Vagina (tissue), 2 donors: Measurements from ENCODE around the gene PPP2R2B. TPM values are rescaled to one million over a fixed set of nuclear protein-coding genes. Genes with fewer than 3 reads are reported as not detected.

Experiments
- DNase-seq, 2 donors: peaks; one replicate each; pipeline ENCODE4 v3.0.0-alpha.2; 2017; ENCODE audit errors: extremely low spot score in 2 of 2
- H3K27ac ChIP-seq: fragments of 200-600 bp; sonication (generic); one replicate; pipeline ENCODE4 v1.5.1; 2019
- H3K27me3 ChIP-seq: fragments of 200-600 bp; sonication (generic); one replicate; pipeline ENCODE4 v1.5.1; 2019
- H3K36me3 ChIP-seq, 2 donors: fragments of 200-600 bp; sonication (generic); one replicate each; pipeline ENCODE4 v1.5.1; 2017 to 2019
- H3K4me1 ChIP-seq: fragments of 200-600 bp; sonication (generic); one replicate; pipeline ENCODE4 v1.5.1; 2019
- H3K4me3 ChIP-seq, 2 donors: fragments of 200-600 bp; sonication (generic); 1 replicate in 1 of 2; 2 replicates in 1 of 2; pipeline ENCODE4 v1.5.1; 2016 to 2019
- H3K9me3 ChIP-seq: fragments of 200-600 bp; sonication (generic); one replicate; pipeline ENCODE4 v1.5.1; 2019
- POLR2A ChIP-seq, 2 donors: fragments of 450-650 bp; IDR thresholded peaks; one replicate each; pipeline ENCODE4 v1.6.1; 2017; ENCODE audit warnings: antibody characterized with exemption in 2 of 2, mild to moderate bottlenecking in 2 of 2, moderate library complexity in 2 of 2
- POLR2AphosphoS5 ChIP-seq, 2 donors: sonication (generic); formaldehyde crosslinking; IDR thresholded peaks; one replicate each; pipeline ENCODE4 v1.9.0; 2017; ENCODE audit warnings: antibody characterized with exemption in 2 of 2, mild to moderate bottlenecking in 2 of 2, low read depth in 1 of 2; ENCODE audit not compliant: insufficient read depth in 1 of 2
- intact Hi-C: fragments of 100-400 bp; cut with DNase I; formaldehyde crosslinking; loops from one replicate; pipeline ENCODE4 v1.15.1; 2023
- total RNA-seq: library from RNA; depleted of rRNA; stranded (reverse); fragments of >200 nt; gene quantifications from one replicate; pipeline ENCODE4 v1.2.3, GENCODE V29; 2016
- TF ChIP-seq, protein P1 (sequence below), 3 experiments: fragments of 450-650 bp in 2 of 3; fragments of 200-600 bp in 1 of 3; sonication (generic) in 1 of 3; IDR thresholded peaks; one replicate each; pipeline ENCODE4 v1.5.1; 2017 to 2019; ENCODE audit warnings: antibody characterized with exemption in 3 of 3, mild to moderate bottlenecking in 2 of 3, moderate library complexity in 2 of 3

PPP2R2B gene
- total RNA-seq, 1 donor from 2014 or later: 6.6 TPM

DNA sequence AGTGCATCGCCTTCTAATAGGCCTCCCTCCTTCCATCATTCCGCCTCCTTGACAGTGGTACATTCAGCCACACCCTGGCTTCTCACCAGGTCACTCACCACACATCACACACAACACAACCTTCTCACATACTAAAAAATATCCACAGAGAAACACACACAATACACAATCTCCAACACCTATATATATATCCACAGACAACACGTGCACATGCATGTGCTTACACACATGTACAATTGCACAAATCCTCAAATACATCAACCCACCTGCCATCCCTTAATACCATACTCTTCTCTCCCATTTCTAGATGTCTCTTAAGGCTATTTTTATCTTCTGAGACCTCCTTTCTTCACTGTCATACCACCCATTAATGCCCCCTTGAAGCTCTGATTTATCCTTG is 57.6 kb downstream of the PPP2R2B start:
- intact Hi-C loops: no loop called here

DNA sequence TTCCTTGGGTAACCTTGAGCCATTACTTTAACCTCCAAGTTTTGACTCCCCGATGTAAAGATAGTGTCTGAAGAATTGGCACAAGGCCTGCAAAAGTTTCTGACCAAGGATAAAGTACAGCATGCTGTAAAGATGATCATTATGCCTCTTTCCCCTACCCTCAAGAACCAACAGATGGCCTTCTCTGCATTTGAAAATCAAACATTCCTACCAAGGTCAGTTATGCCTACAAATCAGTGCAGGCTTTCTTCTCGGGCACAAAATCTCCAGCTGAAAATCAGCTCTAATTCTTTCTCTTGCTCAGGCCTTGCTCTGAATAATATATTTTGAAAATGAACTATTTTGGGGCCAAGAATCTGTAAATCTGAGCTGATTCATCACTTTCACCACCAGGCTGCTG is 59.7 kb downstream of the PPP2R2B start:
- intact Hi-C loops: no loop called here
- H3K27me3 ChIP-seq: no peaks in the 10 kb centered on the region
- no peak for TF ChIP-seq POLR2AphosphoS5 (IDR thresholded peaks at IDR 0.05; ENCODE audit: insufficient read depth in 1 of 2, low read depth in 1 of 2)
- TF ChIP-seq POLR2A (IDR thresholded peaks at IDR 0.05): no peak
- TF ChIP-seq, protein P1, sequence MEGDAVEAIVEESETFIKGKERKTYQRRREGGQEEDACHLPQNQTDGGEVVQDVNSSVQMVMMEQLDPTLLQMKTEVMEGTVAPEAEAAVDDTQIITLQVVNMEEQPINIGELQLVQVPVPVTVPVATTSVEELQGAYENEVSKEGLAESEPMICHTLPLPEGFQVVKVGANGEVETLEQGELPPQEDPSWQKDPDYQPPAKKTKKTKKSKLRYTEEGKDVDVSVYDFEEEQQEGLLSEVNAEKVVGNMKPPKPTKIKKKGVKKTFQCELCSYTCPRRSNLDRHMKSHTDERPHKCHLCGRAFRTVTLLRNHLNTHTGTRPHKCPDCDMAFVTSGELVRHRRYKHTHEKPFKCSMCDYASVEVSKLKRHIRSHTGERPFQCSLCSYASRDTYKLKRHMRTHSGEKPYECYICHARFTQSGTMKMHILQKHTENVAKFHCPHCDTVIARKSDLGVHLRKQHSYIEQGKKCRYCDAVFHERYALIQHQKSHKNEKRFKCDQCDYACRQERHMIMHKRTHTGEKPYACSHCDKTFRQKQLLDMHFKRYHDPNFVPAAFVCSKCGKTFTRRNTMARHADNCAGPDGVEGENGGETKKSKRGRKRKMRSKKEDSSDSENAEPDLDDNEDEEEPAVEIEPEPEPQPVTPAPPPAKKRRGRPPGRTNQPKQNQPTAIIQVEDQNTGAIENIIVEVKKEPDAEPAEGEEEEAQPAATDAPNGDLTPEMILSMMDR (IDR thresholded peaks at IDR 0.05): no peak

More for the DNA sequence above, 57.6 kb downstream of the PPP2R2B start:
- Histone ChIP-seq H3K4me1 (no peaks in the 10 kb centered on the region), H3K27ac (no peak overlapping the region), H3K36me3 (no peaks in the 10 kb centered on the region), H3K4me3 (no peak overlapping the region), H3K9me3 (no peaks in the 10 kb centered on the region), H3K27me3 (no peaks in the 10 kb centered on the region)
- DNase-seq: no peak
- TF ChIP-seq, protein P1 (IDR thresholded peaks at IDR 0.05): no peak
- TF ChIP-seq POLR2A (IDR thresholded peaks at IDR 0.05): no peak

DNA sequence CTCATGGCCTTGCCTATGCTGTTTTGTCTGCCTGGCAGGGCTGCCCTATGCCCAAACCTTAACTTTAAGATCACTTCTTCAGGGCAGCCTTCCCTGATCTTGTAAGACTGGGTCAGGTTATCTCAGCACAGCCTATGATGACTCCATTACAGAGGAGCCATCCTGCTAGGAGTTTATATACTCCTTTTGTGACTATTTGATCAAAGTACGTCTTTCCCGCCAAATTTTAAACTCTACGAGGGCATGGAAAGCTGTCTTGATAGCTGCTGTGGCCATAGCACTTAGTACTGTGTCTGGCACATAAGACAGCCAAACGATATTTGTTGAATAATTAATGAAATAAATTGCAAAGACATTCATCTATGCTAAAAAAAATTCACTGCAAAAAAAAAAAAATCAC is 60.6 kb downstream of the PPP2R2B start:
- no peaks in the 10 kb centered on the region for H3K4me1 ChIP-seq
- intact Hi-C loops: no loop called here
- no peaks in the 10 kb centered on the region for H3K9me3 ChIP-seq
- TF ChIP-seq, protein P1 (IDR thresholded peaks at IDR 0.05): no peak
- TF ChIP-seq POLR2A (IDR thresholded peaks at IDR 0.05) (no peak), POLR2AphosphoS5 (IDR thresholded peaks at IDR 0.05; ENCODE audit: insufficient read depth in 1 of 2, low read depth in 1 of 2) (no peak)
- H3K4me3 ChIP-seq: no peak overlapping the region
- H3K27ac ChIP-seq: no peak overlapping the region
- H3K27me3 ChIP-seq: no peaks in the 10 kb centered on the region
- H3K36me3 ChIP-seq: no peaks in the 10 kb centered on the region
- DNase-seq: no peak

More for the DNA sequence above, 59.7 kb downstream of the PPP2R2B start:
- no peaks in the 10 kb centered on the region for H3K9me3 ChIP-seq
- no peaks in the 10 kb centered on the region for H3K4me1 ChIP-seq
- no peak overlapping the region for H3K4me3 ChIP-seq
- no peak overlapping the region for H3K27ac ChIP-seq
- DNase-seq: no peak
- no peaks in the 10 kb centered on the region for H3K36me3 ChIP-seq

DNA sequence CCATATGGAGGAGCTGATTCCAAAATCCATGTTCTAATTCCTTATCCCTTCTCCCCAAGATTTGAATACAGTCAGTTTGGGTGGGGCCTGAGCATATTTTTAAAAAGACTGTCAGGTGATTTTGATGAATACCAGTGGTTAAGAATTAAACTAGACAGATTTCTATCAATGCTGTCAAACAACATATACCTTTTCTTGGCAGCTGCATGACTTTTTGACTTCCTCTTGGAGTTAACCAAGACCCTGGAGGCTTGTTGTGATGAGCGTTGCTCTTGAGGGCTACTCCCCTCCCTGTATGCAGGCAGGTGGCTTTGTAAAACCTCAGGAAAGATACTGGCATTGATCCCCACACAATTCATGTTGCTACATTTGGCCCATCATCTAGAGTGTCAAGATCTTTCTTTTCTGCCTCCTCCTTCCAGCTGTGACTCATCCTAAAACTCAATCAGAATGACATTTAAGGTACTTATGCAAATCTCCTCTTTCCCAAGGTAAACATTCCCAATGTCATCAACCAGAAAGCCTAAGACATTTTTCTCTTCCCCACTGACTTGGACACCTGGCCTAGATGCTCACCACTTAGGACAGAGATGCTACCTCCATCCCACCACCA is 61.7 kb downstream of the PPP2R2B start:
- Histone ChIP-seq H3K9me3 (no peaks in the 10 kb centered on the region), H3K27me3 (no peaks in the 10 kb centered on the region), H3K4me1 (no peaks in the 10 kb centered on the region), H3K27ac (no peak overlapping the region), H3K36me3 (no peaks in the 10 kb centered on the region), H3K4me3 (no peak overlapping the region)
- no peak for TF ChIP-seq POLR2AphosphoS5 (IDR thresholded peaks at IDR 0.05; ENCODE audit: insufficient read depth in 1 of 2, low read depth in 1 of 2)
- TF ChIP-seq POLR2A (IDR thresholded peaks at IDR 0.05): no peak
- TF ChIP-seq, protein P1 (IDR thresholded peaks at IDR 0.05): no peak
- DNase-seq: no peak
- intact Hi-C loops: no loop called here

DNA sequence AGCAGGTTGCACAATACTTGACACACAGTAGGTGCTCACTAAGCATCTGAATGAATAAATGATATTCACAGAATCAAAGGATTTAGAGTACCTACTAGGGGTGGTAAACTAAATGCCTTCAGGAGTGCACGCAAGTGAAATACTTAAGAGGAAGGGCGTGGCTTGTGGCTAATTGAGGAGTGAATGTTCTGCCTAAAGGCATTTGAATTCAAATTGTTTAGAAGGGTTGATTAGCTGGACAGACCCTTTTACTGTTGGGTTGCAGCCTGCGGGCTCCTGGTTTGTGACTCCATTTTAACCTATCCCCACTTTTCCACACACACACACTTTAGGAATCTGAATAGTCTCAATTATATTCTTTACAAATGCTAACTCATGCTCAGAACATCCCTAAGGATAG is 63.1 kb downstream of the PPP2R2B start:
- Histone ChIP-seq H3K4me3 (no peak overlapping the region), H3K27me3 (no peaks in the 10 kb centered on the region), H3K36me3 (no peaks in the 10 kb centered on the region), H3K4me1 (no peaks in the 10 kb centered on the region), H3K27ac (no peak overlapping the region), H3K9me3 (no peaks in the 10 kb centered on the region)
- TF ChIP-seq, protein P1 (IDR thresholded peaks at IDR 0.05): no peak
- no peak for TF ChIP-seq POLR2A (IDR thresholded peaks at IDR 0.05)
- TF ChIP-seq POLR2AphosphoS5 (IDR thresholded peaks at IDR 0.05; ENCODE audit: insufficient read depth in 1 of 2, low read depth in 1 of 2): no peak
- no peak for DNase-seq
- intact Hi-C loops: no loop called here
